ENCODE measurements around the gene RAB32. TPM values are rescaled to one million over a fixed set of nuclear protein-coding genes. Genes with fewer than 3 reads are reported as not detected.

Gene RAB32
- not detected for polyA plus RNA-seq (2012; ENCODE audit: missing spikeins)

GRCh38 chr6:146543211-146543939, at the start of gene RAB32:
RAB32 (plus strand) TSS chr6:146543833; CDS start chr6:146543872, 39 bp downstream.
- no peak for TF ChIP-seq POLR2A (IDR thresholded peaks at IDR 0.05; ENCODE audit: low read depth, low read length)
- no peak for TF ChIP-seq POLR2AphosphoS5 (IDR thresholded peaks at IDR 0.05; ENCODE audit: low read depth, low read length)
- no peak for TF ChIP-seq TAF1 (IDR thresholded peaks at IDR 0.05; ENCODE audit: borderline replicate concordance, low read depth, low read length)
- DNase-seq (ENCODE audit: insufficient read length) = peak; percentile 12
- FAIRE-seq = no peak

DNA sequence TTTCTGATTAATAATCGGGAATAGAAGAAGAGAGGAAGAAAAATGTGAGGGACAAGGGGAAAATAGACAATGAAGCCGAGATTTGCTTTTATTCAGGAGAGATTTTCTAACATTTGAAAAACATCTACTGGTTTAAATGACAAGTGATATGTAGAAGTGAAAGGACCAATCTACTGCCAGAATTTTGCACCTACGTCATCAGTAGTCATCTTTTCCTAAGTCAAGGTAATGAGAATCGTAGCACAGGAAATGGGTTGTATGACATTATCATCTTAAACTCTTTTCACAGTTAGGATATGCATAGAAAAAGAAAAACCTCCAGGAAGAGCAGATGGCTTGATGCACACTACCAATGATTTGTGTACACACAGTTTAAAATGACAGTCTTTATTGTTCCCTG, 45.3 kb upstream of the RAB32 start:
- no peak for FAIRE-seq
- no peak for DNase-seq (ENCODE audit: insufficient read length)
- TF ChIP-seq POLR2A (IDR thresholded peaks at IDR 0.05; ENCODE audit: low read depth, low read length) (no peak), POLR2AphosphoS5 (IDR thresholded peaks at IDR 0.05; ENCODE audit: low read depth, low read length) (no peak), TAF1 (IDR thresholded peaks at IDR 0.05; ENCODE audit: borderline replicate concordance, low read depth, low read length) (no peak)

DNA sequence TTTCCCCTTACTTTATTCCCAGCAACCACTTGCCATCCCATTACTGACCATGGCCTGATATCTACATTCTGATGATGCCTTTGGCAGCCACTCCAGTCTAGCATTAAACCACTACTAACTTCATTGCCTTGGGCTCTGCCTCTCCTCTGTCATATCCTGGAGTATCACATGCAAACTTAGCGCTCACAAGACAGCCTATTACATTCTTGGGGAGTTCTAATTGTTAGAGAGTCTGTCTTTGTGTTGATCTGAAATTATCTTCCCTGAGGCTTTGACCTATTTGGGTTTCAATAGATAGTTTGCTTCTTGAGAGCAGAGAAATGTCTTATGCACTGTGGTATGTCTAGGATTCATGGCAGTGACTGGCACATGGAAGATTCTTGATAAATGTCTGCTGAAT, 40.5 kb upstream of the RAB32 start:
- TF ChIP-seq POLR2AphosphoS5 (IDR thresholded peaks at IDR 0.05; ENCODE audit: low read depth, low read length) (no peak), POLR2A (IDR thresholded peaks at IDR 0.05; ENCODE audit: low read depth, low read length) (no peak), TAF1 (IDR thresholded peaks at IDR 0.05; ENCODE audit: borderline replicate concordance, low read depth, low read length) (no peak)
- no peak for FAIRE-seq

DNA sequence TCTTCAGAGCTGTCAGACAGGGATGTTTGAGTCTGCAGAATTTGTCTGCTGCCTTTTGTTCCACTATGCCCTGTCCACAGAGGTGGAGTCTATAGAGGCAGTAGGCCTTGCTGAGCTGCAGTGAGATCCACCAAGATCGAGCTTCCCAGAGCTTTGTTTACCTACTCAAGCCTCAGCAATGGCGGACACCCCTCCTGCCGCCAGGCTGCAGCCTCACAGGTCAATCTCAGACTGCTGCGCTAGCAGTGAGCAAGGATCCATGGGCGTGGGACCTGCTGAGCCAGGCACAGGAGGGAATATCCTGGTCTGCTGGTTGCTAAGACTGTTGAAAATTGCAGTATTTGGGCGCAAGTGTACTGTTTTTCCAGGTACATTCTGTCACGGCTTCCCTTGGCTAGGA, 28.4 kb upstream of the RAB32 start:
- FAIRE-seq = no peak
- no peak for DNase-seq (ENCODE audit: insufficient read length)
- no peak for TF ChIP-seq TAF1 (IDR thresholded peaks at IDR 0.05; ENCODE audit: borderline replicate concordance, low read depth, low read length)
- TF ChIP-seq POLR2AphosphoS5 (IDR thresholded peaks at IDR 0.05; ENCODE audit: low read depth, low read length) = no peak
- TF ChIP-seq POLR2A (IDR thresholded peaks at IDR 0.05; ENCODE audit: low read depth, low read length) = no peak

More for the DNA sequence above, 40.5 kb upstream of the RAB32 start:
- no peak for DNase-seq (ENCODE audit: insufficient read length)

- TF ChIP-seq TAF1 (IDR thresholded peaks at IDR 0.05; ENCODE audit: borderline replicate concordance, low read depth, low read length) (no peak), POLR2AphosphoS5 (IDR thresholded peaks at IDR 0.05; ENCODE audit: low read depth, low read length) (no peak), POLR2A (IDR thresholded peaks at IDR 0.05; ENCODE audit: low read depth, low read length) (no peak)
- DNase-seq (ENCODE audit: insufficient read length) = no peak
- no peak for FAIRE-seq
These were observed 17.4 kb upstream of the RAB32 start for GRCh38 chr6:146526192-146526591.

- FAIRE-seq (no peak), DNase-seq (ENCODE audit: insufficient read length) (no peak)
- no peak for TF ChIP-seq POLR2A (IDR thresholded peaks at IDR 0.05; ENCODE audit: low read depth, low read length)
- no peak for TF ChIP-seq TAF1 (IDR thresholded peaks at IDR 0.05; ENCODE audit: borderline replicate concordance, low read depth, low read length)
- no peak for TF ChIP-seq POLR2AphosphoS5 (IDR thresholded peaks at IDR 0.05; ENCODE audit: low read depth, low read length)
These were observed 10.9 kb upstream of the RAB32 start for GRCh38 chr6:146532702-146533101.

DNA sequence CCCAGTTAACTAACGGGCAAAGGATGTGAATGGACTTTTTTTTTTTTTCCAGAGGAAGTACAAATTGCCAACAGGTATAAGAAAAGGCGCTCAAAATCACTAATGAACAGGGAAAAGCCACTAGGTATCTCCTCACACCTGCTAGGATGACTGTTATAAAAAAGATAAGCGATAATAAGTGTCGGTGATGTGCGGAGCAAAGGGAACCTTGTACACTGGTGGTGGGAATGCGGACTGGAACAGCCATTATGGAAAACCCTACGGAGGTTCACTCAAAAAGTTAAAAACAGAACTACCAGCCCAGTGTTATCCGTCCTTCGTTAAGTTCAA, 787 bp upstream of the RAB32 start:
- no peak for DNase-seq (ENCODE audit: insufficient read length)
- no peak for FAIRE-seq

GRCh38 chr6:146543940-146544615, 445 bp downstream of the RAB32 start:
- FAIRE-seq (no peak), DNase-seq (ENCODE audit: insufficient read length) (no peak)
- TF ChIP-seq TAF1 (IDR thresholded peaks at IDR 0.05; ENCODE audit: borderline replicate concordance, low read depth, low read length) (no peak), POLR2AphosphoS5 (IDR thresholded peaks at IDR 0.05; ENCODE audit: low read depth, low read length) (no peak), POLR2A (IDR thresholded peaks at IDR 0.05; ENCODE audit: low read depth, low read length) (no peak)

More for the DNA sequence above, 787 bp upstream of the RAB32 start:
- TF ChIP-seq POLR2A (IDR thresholded peaks at IDR 0.05; ENCODE audit: low read depth, low read length) (no peak), POLR2AphosphoS5 (IDR thresholded peaks at IDR 0.05; ENCODE audit: low read depth, low read length) (no peak)

GRCh38 chr6:146544616-146545182, 1.1 kb downstream of the RAB32 start:
- FAIRE-seq (no peak), DNase-seq (ENCODE audit: insufficient read length) (no peak)
- TF ChIP-seq POLR2A (IDR thresholded peaks at IDR 0.05; ENCODE audit: low read depth, low read length) (no peak), POLR2AphosphoS5 (IDR thresholded peaks at IDR 0.05; ENCODE audit: low read depth, low read length) (no peak), TAF1 (IDR thresholded peaks at IDR 0.05; ENCODE audit: borderline replicate concordance, low read depth, low read length) (no peak)

DNA sequence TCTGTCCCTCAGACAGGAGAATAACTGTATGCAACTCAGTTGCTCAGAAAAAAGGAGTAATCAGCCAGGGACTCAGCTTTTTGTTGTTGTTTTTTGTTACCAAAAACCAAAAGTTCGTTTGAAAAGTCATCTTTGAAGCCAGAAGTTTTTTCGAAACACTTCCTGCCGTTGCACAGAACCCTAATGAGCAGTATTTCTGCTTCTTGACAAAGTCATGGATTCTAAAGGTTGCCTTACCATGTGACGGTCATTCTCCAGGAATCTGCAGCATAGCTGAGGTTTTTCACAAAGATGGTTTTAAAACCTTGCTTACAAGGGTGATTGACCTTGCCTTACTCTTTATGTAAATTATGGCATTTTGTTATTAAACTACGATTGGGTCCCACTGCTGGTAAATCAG, 1.9 kb downstream of the RAB32 start:
- DNase-seq (ENCODE audit: insufficient read length) (no peak), FAIRE-seq (no peak)
- TF ChIP-seq POLR2A (IDR thresholded peaks at IDR 0.05; ENCODE audit: low read depth, low read length) (no peak), POLR2AphosphoS5 (IDR thresholded peaks at IDR 0.05; ENCODE audit: low read depth, low read length) (no peak), TAF1 (IDR thresholded peaks at IDR 0.05; ENCODE audit: borderline replicate concordance, low read depth, low read length) (no peak)

DNA sequence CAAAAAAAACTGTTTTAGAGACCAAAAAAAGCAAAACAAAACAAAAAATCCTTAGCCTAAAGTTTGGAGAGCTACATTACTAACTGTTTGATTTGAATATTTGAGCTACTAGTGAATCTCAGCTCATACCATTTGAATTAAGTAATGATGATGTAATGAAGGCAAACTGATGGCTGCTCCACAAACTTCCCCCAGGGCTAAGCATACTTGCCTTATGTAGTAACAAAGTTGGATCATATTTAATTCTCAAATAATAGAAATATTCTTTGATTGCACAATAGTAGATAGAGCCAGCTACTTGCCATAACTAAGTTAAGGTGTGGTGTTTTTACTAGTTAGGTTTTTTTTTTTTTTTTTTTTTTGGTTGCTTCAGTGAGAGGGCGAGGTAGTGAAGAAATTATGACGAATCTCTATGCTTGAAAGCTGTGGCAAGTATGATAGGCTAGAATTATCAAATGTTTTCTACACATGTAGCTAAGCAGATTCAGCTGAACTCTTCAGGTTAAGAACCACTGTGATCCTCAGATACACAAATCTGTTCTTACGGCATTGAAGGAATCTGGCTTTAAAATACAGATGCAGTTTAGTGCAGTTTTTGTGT, 2.9 kb downstream of the RAB32 start:
- DNase-seq (ENCODE audit: insufficient read length) (no peak), FAIRE-seq (no peak)

More for the DNA sequence above, 2.9 kb downstream of the RAB32 start:
- TF ChIP-seq TAF1 (IDR thresholded peaks at IDR 0.05; ENCODE audit: borderline replicate concordance, low read depth, low read length) (no peak), POLR2AphosphoS5 (IDR thresholded peaks at IDR 0.05; ENCODE audit: low read depth, low read length) (no peak), POLR2A (IDR thresholded peaks at IDR 0.05; ENCODE audit: low read depth, low read length) (no peak)
